Endothelial cell (in vitro differentiated cells): ENCODE results near the gene TBC1D16. TPM values are rescaled to one million over a fixed set of nuclear protein-coding genes. Genes with fewer than 3 reads are reported as not detected.

Source experiments
- DNase-seq: peaks from one replicate; pipeline ENCODE4 v3.0.0; 2021; ENCODE audit warnings: low spot score
- H3K27ac Mint-ChIP-seq: one replicate; pipeline ENCODE4 v1.8.0; 2021; ENCODE audit warnings: mixed read lengths, inconsistent platforms; ENCODE audit not compliant: unreplicated experiment
- H3K27me3 Mint-ChIP-seq: one replicate; pipeline ENCODE4 v1.8.0; 2021; ENCODE audit warnings: mild to moderate bottlenecking, moderate library complexity, mixed read lengths, inconsistent platforms; ENCODE audit not compliant: unreplicated experiment
- H3K36me3 Mint-ChIP-seq: one replicate; pipeline ENCODE4 v1.8.0; 2021; ENCODE audit warnings: mild to moderate bottlenecking, low read depth, mixed read lengths, inconsistent platforms; ENCODE audit not compliant: unreplicated experiment
- H3K4me1 Mint-ChIP-seq: one replicate; pipeline ENCODE4 v1.8.0; 2021; ENCODE audit warnings: mild to moderate bottlenecking, mixed read lengths, inconsistent platforms; ENCODE audit not compliant: unreplicated experiment
- H3K4me3 Mint-ChIP-seq: one replicate; pipeline ENCODE4 v1.8.0; 2021; ENCODE audit warnings: mild to moderate bottlenecking, mixed read lengths, inconsistent platforms; ENCODE audit not compliant: unreplicated experiment
- H3K9me3 Mint-ChIP-seq: one replicate; pipeline ENCODE4 v1.8.0; 2021; ENCODE audit warnings: mixed read lengths, inconsistent platforms; ENCODE audit not compliant: unreplicated experiment
- total RNA-seq: library from RNA; stranded (reverse); fragmentation: NEBNext Ultra II Directional; extraction: Animal tissue kit (Norgen Biotek cat#: 25700); gene quantifications from one replicate; pipeline ENCODE4 v1.2.1, GENCODE V29; 2021; ENCODE audit not compliant: unreplicated experiment
- TF ChIP-seq, protein P1 (sequence below): fragments of 200-600 bp; sonication (generic); IDR thresholded peaks from one replicate; pipeline ENCODE4 v1.5.0; 2021; ENCODE audit warnings: antibody characterized with exemption; ENCODE audit not compliant: unreplicated experiment

Gene TBC1D16
- total RNA-seq, 1 donor from 2014 or later = 126 TPM

DNA sequence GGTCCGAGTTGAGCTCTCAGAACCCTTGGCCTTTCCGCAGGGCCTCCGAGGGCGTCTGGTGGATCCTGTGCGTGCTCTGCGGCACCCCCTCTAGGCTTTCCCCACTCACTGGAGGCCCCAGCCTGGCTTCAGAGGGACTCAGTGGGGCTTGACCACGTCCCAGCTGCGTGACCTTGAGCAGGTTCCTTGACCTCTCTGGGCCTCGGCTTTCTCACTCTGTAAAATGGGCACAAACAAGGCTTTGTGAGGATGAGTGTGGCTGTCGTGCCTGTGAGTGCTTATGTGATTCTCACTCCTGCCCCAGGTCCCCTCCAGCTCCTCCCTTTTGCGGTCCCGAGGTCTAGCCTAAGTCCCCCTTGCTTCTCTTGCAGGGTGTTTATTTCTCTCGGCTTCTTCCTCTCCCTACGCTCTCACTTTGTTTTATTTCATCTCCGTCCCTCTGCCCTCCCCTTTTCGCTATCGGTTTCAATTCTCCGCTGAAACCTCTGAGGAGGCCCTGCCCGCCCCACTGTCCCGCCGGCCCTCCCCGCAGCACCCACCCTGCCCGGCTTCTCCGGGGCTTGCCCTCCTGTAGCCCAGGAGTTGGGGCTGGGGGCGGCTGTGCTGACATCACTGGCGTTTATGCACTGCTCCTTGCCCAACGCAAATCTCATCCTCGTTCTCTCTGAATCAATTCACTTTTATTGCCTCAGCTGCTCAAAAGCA is 114.1 kb downstream of the TBC1D16 start:
- no peak for DNase-seq
- no peak overlapping the region for H3K4me3 Mint-ChIP-seq
- peaks cover 13% of the 10 kb centered on the region for H3K27me3 Mint-ChIP-seq
- H3K36me3 Mint-ChIP-seq = no peaks in the 10 kb centered on the region
- no peaks in the 10 kb centered on the region for H3K9me3 Mint-ChIP-seq
- no peaks in the 10 kb centered on the region for H3K4me1 Mint-ChIP-seq
- no peak overlapping the region for H3K27ac Mint-ChIP-seq
- TF ChIP-seq, protein P1, sequence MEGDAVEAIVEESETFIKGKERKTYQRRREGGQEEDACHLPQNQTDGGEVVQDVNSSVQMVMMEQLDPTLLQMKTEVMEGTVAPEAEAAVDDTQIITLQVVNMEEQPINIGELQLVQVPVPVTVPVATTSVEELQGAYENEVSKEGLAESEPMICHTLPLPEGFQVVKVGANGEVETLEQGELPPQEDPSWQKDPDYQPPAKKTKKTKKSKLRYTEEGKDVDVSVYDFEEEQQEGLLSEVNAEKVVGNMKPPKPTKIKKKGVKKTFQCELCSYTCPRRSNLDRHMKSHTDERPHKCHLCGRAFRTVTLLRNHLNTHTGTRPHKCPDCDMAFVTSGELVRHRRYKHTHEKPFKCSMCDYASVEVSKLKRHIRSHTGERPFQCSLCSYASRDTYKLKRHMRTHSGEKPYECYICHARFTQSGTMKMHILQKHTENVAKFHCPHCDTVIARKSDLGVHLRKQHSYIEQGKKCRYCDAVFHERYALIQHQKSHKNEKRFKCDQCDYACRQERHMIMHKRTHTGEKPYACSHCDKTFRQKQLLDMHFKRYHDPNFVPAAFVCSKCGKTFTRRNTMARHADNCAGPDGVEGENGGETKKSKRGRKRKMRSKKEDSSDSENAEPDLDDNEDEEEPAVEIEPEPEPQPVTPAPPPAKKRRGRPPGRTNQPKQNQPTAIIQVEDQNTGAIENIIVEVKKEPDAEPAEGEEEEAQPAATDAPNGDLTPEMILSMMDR = no peak

DNA sequence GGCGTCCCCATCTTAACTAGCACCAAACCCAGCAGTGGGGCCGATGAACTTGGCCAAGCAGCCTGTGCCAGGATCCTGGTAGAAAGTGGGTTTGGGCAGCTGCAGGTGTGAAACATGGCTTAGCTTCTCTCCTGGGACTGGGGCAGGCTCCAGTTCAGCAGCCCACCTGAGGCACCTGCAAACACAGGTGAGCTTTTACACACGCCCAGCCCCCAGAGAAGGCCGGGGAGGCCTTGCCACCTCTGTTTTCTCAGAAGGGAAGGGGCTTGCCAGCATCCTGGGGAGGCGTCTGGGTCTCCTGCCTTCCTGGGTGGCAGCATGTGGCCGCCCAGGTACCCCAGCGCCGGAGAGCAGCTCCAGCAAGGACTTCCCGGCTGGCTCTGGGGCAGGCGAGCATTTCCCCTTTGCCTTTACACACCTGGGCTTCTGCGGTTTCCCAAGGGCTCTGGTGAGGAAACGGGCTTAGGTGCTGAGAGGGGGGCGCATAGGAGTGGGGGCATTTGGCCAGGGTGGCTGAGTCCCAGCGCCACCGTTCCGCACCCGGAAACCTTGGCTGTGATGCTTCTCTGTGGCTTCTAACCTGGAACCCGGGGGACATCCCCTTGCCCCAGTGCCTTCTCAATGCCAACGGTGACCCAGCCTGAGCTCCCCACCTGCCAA is 114.8 kb downstream of the TBC1D16 start:
- H3K36me3 Mint-ChIP-seq = no peaks in the 10 kb centered on the region
- H3K9me3 Mint-ChIP-seq = no peaks in the 10 kb centered on the region
- H3K27ac Mint-ChIP-seq = no peak overlapping the region
- H3K4me3 Mint-ChIP-seq = no peak overlapping the region
- peaks cover 11% of the 10 kb centered on the region for H3K27me3 Mint-ChIP-seq
- H3K4me1 Mint-ChIP-seq = no peaks in the 10 kb centered on the region
- no peak for DNase-seq
- TF ChIP-seq, protein P1 = no peak

DNA sequence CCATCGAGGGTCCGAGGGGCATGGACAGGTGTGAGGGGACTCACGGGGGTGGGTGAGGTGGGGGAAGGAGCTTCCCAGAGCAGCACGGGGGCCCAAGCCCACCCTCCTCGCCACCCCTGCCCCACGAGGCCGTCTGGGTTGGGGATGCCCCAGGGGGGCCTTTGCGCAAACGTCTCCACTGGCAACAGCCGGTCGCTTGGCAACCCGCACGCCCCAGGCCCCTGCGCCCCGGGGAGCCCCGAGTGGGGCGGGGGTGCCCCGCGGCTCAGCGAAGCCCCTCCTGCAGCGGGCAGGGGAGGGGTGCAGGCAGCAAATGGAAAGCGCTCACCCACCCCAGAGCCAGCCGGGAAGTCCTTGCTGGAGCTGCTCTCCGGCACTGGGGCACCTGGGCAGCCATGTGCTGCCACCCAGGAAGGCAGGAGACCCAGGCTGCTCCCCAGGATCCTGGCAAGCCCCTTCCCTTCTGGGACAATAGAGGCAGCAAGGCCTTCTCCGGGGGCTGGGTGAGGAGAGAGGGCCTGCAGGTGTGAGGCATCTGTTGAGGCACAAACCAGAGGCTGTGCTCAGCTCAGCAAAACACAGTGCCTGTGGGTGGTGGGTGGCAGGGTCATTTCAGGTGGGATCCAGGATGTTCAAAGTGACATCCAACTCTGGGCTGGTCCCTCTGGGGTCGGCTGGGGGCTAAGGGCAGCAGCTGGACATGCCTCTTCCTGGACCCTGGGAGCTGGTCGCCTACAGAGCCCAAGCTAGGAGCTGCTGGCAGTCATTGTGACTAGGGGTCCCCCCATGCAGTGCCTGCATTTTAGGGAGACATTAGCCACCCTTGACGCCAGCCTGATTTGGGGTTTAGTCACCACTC is 115.6 kb downstream of the TBC1D16 start:
- TF ChIP-seq, protein P1 = no peak
- H3K4me1 Mint-ChIP-seq = no peaks in the 10 kb centered on the region
- H3K36me3 Mint-ChIP-seq = no peaks in the 10 kb centered on the region
- DNase-seq = no peak
- H3K27ac Mint-ChIP-seq = no peak overlapping the region
- H3K9me3 Mint-ChIP-seq = no peaks in the 10 kb centered on the region
- peaks cover 10% of the 10 kb centered on the region for H3K27me3 Mint-ChIP-seq
- H3K4me3 Mint-ChIP-seq = no peak overlapping the region

DNA sequence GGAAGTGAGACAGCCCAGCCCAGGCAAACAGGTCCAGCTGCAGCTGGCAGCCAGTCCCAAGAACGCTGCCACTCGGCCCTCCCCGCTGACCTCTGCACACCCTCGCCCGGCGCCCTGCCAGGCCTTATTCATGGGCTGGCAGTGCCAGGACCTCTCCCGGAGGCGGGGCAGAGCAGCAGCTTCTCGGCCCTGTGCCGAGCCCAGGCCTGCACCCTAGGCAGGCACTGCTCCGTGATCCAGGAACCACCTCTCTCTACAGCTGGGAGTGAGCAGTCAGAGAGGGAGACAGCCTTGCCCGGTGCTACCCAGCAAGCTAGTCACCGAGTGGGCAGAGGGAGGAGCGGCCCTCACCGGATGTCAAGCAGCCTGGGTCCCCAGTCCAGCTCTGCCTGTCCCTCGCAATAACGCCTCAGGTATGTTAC is 116.5 kb downstream of the TBC1D16 start:
- Mint-ChIP-seq H3K36me3 (no peaks in the 10 kb centered on the region), H3K9me3 (no peaks in the 10 kb centered on the region), H3K4me3 (no peak overlapping the region), H3K27ac (no peak overlapping the region), H3K4me1 (no peaks in the 10 kb centered on the region), H3K27me3 (peaks cover 8% of the 10 kb centered on the region)
- no peak for DNase-seq
- TF ChIP-seq, protein P1 = no peak
